Measurements from ENCODE around the gene ROBO1.
"Not testable (repeated sequence)": the region's sequence is repeated elsewhere in the genome, so short reads cannot be mapped to it uniquely, and the experiment has no call there.

Gene ROBO1

DNA sequence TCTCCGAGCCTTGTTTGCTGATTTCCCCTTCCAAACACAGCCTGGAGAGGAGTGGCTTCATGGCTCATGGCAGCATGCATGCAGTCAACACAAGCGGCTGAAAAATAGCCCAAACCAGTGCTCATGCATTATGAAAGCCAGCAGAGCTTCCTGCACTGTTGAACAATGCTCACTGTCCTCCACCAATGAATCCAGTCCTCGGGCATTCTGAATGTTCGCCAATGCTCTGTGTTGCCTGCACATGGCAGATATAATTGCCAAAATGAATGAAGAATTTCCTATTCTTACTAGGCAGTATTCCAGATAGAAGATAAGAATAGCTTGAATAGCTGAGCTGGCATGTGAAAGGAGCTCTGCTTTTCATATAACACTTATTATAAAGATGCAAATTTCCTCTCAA, 252.7 kb downstream of the ROBO1 start:
- no peak overlapping the region for H3K27ac ChIP-seq
- no peak for TF ChIP-seq ZFX (IDR thresholded peaks at IDR 0.05; ENCODE audit: borderline replicate concordance)
- TF ChIP-seq, protein P1, sequence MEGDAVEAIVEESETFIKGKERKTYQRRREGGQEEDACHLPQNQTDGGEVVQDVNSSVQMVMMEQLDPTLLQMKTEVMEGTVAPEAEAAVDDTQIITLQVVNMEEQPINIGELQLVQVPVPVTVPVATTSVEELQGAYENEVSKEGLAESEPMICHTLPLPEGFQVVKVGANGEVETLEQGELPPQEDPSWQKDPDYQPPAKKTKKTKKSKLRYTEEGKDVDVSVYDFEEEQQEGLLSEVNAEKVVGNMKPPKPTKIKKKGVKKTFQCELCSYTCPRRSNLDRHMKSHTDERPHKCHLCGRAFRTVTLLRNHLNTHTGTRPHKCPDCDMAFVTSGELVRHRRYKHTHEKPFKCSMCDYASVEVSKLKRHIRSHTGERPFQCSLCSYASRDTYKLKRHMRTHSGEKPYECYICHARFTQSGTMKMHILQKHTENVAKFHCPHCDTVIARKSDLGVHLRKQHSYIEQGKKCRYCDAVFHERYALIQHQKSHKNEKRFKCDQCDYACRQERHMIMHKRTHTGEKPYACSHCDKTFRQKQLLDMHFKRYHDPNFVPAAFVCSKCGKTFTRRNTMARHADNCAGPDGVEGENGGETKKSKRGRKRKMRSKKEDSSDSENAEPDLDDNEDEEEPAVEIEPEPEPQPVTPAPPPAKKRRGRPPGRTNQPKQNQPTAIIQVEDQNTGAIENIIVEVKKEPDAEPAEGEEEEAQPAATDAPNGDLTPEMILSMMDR (IDR thresholded peaks at IDR 0.05) = no peak

DNA sequence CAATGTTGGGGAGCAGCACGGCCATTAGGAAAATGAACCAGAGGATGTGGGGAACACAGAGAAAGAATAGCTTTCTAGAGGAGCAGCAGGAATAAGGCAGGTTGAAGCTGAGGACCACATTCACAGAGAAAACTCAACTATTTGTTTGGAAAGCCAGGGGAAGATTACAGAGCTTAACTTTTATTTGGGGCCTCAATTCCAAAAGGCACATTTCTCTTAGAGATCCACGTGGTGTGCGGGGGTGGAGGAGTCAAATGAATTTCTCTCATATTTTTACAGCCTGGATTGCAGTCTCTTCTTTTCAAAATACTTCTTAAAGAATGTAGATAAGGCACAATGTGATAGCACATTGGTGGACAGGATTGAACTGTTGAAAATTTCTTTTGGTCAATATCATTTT, 253.7 kb downstream of the ROBO1 start:
- H3K27ac ChIP-seq = no peak overlapping the region

DNA sequence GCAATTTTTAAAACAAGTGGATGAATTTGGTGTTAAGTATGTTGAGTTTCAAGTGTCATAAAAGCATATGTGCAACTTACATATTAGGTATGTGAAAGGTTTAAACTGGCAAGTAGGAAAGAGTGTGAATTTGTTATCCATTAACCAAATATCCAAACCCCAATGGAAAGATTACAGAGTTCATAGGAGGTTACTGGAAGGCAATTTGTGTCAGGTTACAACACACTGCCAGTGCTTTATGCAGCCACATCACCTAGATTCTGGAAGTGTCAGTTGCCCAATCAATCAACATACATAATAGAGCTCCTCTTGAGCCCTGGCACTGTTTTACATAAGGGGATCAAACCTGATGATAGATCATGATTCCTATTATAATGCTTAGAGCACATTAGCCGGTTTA, 261.0 kb downstream of the ROBO1 start:
- no peak overlapping the region for H3K27ac ChIP-seq
- TF ChIP-seq, protein P1 (IDR thresholded peaks at IDR 0.05) = no peak
- TF ChIP-seq ZFX (IDR thresholded peaks at IDR 0.05; ENCODE audit: borderline replicate concordance) = no peak

More for the DNA sequence above, 253.7 kb downstream of the ROBO1 start:
- no peak for TF ChIP-seq ZFX (IDR thresholded peaks at IDR 0.05; ENCODE audit: borderline replicate concordance)
- TF ChIP-seq, protein P1 (IDR thresholded peaks at IDR 0.05) = no peak

GRCh38 chr3:79502216-79502681, 265.5 kb downstream of the ROBO1 start:
- not testable (repeated sequence) for H3K27ac ChIP-seq

- no peak overlapping the region for H3K27ac ChIP-seq
- TF ChIP-seq ZFX (IDR thresholded peaks at IDR 0.05; ENCODE audit: borderline replicate concordance) = no peak
- TF ChIP-seq, protein P1 (IDR thresholded peaks at IDR 0.05) = peak; percentile 83
These were observed 270.2 kb downstream of the ROBO1 start for GRCh38 chr3:79497447-79498111.

GRCh38 chr3:79491029-79491641, 276.7 kb downstream of the ROBO1 start:
- TF ChIP-seq, protein P1 (IDR thresholded peaks at IDR 0.05) = no peak
- TF ChIP-seq ZFX (IDR thresholded peaks at IDR 0.05; ENCODE audit: borderline replicate concordance) = no peak
- no peak overlapping the region for H3K27ac ChIP-seq

DNA sequence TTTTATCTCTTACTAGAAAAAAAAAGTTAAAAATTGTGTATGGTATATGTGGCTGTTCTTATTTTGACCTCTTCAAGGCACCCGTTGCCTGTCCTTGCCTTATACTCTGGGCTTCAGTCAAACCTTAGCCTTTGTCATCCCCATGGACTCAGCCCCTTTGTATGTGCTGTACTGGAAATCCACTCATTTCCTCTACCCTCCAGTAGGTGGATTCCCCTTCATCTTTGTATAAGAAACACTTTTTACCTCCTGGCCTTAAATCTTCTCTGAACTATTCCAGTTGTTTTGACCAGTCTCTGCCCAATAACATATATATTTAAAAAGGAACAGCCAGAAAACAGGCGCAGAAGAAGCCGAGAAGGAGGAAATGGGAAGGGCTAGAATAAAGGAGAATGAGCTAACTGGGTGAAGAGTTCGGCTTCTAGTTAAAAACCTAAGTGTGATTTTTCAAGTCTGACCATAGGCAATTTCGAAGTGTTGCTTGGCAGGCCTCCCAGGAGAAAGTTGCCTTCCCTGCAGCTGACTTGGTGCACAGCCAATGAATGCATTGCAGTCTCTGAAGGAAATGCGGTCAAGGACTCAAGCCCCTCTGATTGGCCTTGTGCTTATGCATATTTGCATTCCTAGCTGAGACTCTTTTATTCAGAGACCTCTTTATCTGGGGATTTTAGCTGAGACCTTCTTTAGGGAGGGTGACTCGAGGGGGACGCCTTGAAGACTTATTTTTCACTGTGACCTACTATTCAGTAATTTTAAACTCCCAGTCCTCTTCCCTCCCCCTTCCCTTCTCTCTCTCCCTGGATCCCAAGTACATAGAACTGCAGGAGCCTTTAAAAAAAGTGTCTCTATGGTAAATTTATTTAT, 277.4 kb downstream of the ROBO1 start:
- TF ChIP-seq ZFX (IDR thresholded peaks at IDR 0.05; ENCODE audit: borderline replicate concordance) = no peak
- TF ChIP-seq, protein P1 (IDR thresholded peaks at IDR 0.05) = peak; percentile 15; the same call in 1 of the 2 replicates
- H3K27ac ChIP-seq = no peak overlapping the region
